ENCODE results near the gene ABCG1. TPM values are rescaled to one million over a fixed set of nuclear protein-coding genes. Genes with fewer than 3 reads are reported as not detected.

Gene ABCG1
- total and polyA plus RNA-seq, 2 of the 4 experiments (the other 2 are of a cell fraction) = 0.19 to 0.36 TPM

- in situ Hi-C loops (cut with MboI; ENCODE audit: low sequenced_read_pairs) (no loop called here), intact Hi-C loops (cut with micrococcal nuclease) (no loop called here), dilution Hi-C loops (cut with HindIII; ENCODE audit: low sequenced_read_pairs, unreplicated experiment) (no loop called here)
- Histone ChIP-seq H2AK5ac (ENCODE audit: low read depth, low read length) (no peak overlapping the region), H2AFZ (replicated peaks; ENCODE audit: low read length, poor library complexity) (no peak overlapping the region), H3K14ac (replicated peaks; ENCODE audit: low read depth, low read length) (no peak overlapping the region), H2BK5ac (ENCODE audit: low read depth, low read length, poor library complexity, severe bottlenecking) (no peak overlapping the region), H3K23ac (ENCODE audit: low read depth, low read length) (no peak overlapping the region), H4K91ac (ENCODE audit: insufficient read depth, low read depth, low read length) (no peak overlapping the region), H2AK9ac (replicated peaks; ENCODE audit: low read depth, low read length, poor library complexity) (no peak overlapping the region), H4K5ac (ENCODE audit: low read depth, low read length) (no peak overlapping the region), H2BK20ac (ENCODE audit: low read depth, low read length) (no peak overlapping the region), H4K20me1 (ENCODE audit: insufficient read depth, low read length) (no peaks in the 10 kb centered on the region), H3K27me3 (ENCODE audit: control insufficient read depth, insufficient read depth, low read length) (peaks cover 62% of the 10 kb centered on the region), H3K4me2 (ENCODE audit: low read depth, low read length) (no peak overlapping the region), H3K56ac (ENCODE audit: extremely low read depth, insufficient read depth, low read length) (no peak overlapping the region), H3K9me3 (ENCODE audit: control insufficient read depth, insufficient read depth, low read length) (no peaks in the 10 kb centered on the region), H3K4ac (ENCODE audit: low read depth, low read length) (no peak overlapping the region), H3K9me1 (ENCODE audit: insufficient read depth, low read length) (no peaks in the 10 kb centered on the region; the same call in 1 of the 2 replicates), H3K4me1 (ENCODE audit: control insufficient read depth, insufficient read depth, low read length) (no peaks in the 10 kb centered on the region; the same call in 1 of the 2 replicates), H2BK120ac (ENCODE audit: low read depth, low read length) (no peak overlapping the region), H4K8ac (ENCODE audit: low read depth in 2 of 2, low read length in 2 of 2) (no peak overlapping the region), H3K18ac (ENCODE audit: low read depth, low read length) (no peak overlapping the region), H3K27ac (ENCODE audit: insufficient read depth, low read length) (no peak overlapping the region), H3K79me1 (ENCODE audit: low read depth in 1 of 2, low read length in 2 of 2) (no peaks in the 10 kb centered on the region), H3K9ac (ENCODE audit: low read depth, low read length) (no peak overlapping the region), H3K36me3 (ENCODE audit: control insufficient read depth, insufficient read depth, low read length) (no peaks in the 10 kb centered on the region), H3K4me3 (ENCODE audit: insufficient read depth, low read depth, low read length) (no peak overlapping the region), H2BK15ac (ENCODE audit: low read depth, low read length) (no peak overlapping the region)
- ChIA-PET CTCF (no interaction called here), POLR2A (ENCODE audit: unreplicated experiment) (no interaction called here)
- TF ChIP-seq NFE2L2 (IDR thresholded peaks at IDR 0.05; ENCODE audit: low read depth, low read length) (no peak), RAD21 (IDR thresholded peaks at IDR 0.05; ENCODE audit: low read length) (no peak), BHLHE40 (IDR thresholded peaks at IDR 0.05; ENCODE audit: low read depth, low read length) (no peak), RCOR1 (IDR thresholded peaks at IDR 0.05; ENCODE audit: insufficient replicate concordance, low read length) (no peak), MAZ (IDR thresholded peaks at IDR 0.05; ENCODE audit: borderline replicate concordance, low read depth, low read length) (no peak), POLR2A (IDR thresholded peaks at IDR 0.05; ENCODE audit: low read depth, low read length) (no peak), SMC3 (IDR thresholded peaks at IDR 0.05; ENCODE audit: low read depth, low read length) (no peak), MXI1 (IDR thresholded peaks at IDR 0.05; ENCODE audit: borderline replicate concordance, low read depth, low read length) (no peak), CEBPB (IDR thresholded peaks at IDR 0.05; ENCODE audit: low read depth, low read length) (no peak), MAFK (IDR thresholded peaks at IDR 0.05; ENCODE audit: low read depth, low read length) (no peak), RFX5 (IDR thresholded peaks at IDR 0.05; ENCODE audit: low read depth, low read length) (no peak), FOS (IDR thresholded peaks at IDR 0.05; ENCODE audit: low read depth, low read length) (no peak), CTCF (conservative IDR thresholded peaks at IDR 0.05; ENCODE audit: low read depth, low read length) (no peak), CHD1 (IDR thresholded peaks at IDR 0.05; ENCODE audit: low read depth, low read length) (no peak)
- TF ChIP-seq, protein P1, sequence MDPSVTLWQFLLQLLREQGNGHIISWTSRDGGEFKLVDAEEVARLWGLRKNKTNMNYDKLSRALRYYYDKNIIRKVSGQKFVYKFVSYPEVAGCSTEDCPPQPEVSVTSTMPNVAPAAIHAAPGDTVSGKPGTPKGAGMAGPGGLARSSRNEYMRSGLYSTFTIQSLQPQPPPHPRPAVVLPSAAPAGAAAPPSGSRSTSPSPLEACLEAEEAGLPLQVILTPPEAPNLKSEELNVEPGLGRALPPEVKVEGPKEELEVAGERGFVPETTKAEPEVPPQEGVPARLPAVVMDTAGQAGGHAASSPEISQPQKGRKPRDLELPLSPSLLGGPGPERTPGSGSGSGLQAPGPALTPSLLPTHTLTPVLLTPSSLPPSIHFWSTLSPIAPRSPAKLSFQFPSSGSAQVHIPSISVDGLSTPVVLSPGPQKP (IDR thresholded peaks at IDR 0.05; ENCODE audit: borderline replicate concordance, low read depth, low read length) = no peak
- TF ChIP-seq, protein P2, sequence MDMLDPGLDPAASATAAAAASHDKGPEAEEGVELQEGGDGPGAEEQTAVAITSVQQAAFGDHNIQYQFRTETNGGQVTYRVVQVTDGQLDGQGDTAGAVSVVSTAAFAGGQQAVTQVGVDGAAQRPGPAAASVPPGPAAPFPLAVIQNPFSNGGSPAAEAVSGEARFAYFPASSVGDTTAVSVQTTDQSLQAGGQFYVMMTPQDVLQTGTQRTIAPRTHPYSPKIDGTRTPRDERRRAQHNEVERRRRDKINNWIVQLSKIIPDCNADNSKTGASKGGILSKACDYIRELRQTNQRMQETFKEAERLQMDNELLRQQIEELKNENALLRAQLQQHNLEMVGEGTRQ (IDR thresholded peaks at IDR 0.05; ENCODE audit: low read depth, low read length) = no peak
- no peak for DNase-seq
- no TSS peak for BruUV-seq (replicated peaks)
- ATAC-seq (ENCODE audit: low read depth) = no peak
- 75% methylated on average over 2 of the region's 17 CpGs; no CpG with 5 or more reads in 1 of the 2 experiments for WGBS, 2 experiments (ENCODE audit: extremely low coverage in 2 of 2, insufficient read length in 1 of 2)
Observed at GRCh38 chr21:42308161-42308913, 89.4 kb downstream of the ABCG1 start.
